ENCODE data around the gene IL3RA.

Gene IL3RA

DNA sequence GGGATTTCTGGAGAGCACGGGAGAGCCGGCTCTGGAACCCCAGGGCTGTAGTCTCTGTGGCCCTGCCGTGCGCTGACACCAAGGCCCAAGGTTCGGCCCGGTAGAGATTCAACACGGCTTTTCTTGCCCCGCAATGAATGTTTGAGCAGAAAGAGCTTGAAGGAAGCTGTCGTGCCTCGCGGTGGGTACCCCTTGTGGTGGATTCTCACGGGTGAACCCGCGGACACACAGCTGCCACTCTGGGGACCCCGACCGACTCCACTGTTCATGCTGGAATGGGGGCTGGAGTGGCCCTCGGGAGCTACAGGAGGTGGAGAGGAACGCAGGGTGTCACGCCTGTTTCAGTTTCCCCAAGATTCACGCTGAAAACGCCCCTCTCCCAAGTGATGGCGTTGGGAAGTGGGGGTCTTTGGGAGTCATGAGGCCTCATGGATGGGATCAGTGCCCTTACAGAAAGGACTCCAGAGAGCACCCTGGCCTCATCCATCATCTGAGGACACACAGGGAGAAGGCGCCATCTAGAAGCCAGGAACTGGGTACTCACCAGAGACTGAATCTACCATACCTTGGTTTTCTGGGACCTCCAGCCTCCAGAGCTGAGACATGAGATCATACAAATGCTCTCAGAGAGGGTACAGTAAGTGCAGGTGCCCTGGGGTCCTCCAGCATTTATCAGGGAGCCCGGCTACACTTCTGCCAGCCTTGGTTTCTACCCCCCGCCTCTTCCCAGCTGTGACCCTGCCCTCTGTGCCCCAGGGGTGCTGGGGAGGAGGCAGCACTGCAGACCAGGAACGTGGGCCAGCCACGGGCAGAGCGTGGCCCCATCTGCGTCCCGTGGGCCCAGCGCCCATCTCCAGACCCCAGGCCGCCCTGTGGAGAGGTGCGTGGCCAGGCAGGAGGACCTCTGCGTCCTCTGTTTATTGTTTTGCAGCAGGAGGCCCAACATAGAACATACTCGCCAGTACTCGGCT, 49.0 kb downstream of the IL3RA start:
- no peak for DNase-seq

- no peak for DNase-seq
Observed at GRCh38 chrX:1386338-1387127, 49.9 kb downstream of the IL3RA start.

DNA sequence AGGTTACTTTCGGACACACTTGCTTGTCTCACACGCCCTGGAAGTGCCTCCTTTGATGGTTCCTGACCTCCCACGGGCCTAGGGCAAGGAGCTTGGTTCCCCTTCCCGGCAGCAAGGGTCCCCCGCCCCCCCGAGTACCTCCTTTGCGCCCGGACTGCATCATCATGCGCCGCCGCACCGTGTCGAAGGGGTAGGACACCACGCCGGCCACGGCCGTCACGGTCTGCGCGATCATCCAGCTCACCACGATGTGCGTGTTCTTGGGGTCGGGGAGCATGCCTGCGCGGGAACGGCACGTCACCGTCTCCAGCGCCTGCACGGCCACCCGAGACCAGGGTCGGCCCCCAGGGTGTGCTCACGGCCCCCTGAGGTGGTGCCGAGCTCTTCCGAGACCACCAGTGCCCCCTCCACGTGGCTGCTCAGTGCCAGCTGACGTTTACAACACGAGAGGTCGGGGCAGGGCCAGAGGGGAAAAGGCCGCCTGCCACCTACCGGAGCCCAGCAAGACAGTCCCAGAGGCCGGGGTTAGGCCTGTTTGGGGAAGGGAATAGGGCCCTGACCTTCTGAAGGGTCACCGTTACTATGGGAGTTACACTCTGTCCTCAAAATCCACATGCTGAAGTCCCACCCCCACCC, 50.7 kb downstream of the IL3RA start:
- no peak for DNase-seq

- no peak for DNase-seq
Observed at GRCh38 chrX:1388651-1389050, 52.1 kb downstream of the IL3RA start.

DNA sequence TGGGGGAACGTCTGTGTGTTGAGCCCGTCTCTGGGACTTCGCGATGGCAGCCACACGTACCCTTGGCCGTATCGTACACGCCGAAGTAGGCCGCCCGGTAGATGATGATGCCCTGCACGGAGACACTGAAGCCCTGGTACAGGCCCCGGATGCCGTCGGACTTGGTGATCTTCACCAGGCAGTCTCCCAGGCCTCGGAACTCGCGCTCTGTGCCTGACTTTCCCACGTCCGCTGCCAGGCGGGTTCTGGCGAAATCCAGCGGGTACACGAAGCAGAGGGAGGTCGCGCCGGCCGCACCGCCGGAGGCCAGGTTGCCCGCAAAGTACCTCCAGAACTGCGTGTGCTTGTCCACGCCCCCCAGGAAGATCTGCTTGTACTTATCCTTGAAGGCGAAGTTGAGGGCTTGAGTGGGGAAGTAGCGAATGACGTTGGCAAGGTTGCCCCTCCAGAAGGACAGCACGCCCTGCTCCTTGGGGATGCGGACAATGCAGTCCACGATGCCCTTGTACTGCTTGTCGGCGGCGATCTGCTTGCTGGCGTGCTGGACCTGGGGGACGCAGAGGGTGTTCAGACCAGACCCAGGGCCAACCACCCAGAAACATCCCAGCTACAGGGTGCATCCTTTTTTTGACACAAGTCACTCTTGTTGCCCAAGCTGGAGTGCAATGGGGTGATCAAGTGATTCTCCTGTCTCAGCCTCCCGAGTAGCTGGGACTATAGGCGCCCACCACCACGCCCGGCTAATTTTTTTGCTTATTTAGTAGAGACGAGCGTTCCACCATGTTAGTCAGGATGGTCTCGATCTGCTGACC, 52.8 kb downstream of the IL3RA start:
- DNase-seq = no peak

DNA sequence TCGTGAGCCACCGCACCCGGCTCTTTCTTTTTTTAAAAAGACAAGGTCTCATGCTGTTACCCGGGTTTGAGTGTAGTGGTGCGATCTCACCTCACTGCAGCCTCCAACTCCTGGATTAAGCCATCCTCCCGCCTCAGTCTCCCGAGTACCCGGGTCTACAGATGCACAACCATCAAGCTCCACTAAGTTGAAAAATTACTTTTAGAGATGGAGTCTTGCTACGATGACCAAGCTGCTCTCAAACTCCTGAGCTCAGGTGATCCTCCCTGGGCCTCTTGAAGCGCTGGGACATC, 53.4 kb downstream of the IL3RA start:
- DNase-seq = no peak

DNA sequence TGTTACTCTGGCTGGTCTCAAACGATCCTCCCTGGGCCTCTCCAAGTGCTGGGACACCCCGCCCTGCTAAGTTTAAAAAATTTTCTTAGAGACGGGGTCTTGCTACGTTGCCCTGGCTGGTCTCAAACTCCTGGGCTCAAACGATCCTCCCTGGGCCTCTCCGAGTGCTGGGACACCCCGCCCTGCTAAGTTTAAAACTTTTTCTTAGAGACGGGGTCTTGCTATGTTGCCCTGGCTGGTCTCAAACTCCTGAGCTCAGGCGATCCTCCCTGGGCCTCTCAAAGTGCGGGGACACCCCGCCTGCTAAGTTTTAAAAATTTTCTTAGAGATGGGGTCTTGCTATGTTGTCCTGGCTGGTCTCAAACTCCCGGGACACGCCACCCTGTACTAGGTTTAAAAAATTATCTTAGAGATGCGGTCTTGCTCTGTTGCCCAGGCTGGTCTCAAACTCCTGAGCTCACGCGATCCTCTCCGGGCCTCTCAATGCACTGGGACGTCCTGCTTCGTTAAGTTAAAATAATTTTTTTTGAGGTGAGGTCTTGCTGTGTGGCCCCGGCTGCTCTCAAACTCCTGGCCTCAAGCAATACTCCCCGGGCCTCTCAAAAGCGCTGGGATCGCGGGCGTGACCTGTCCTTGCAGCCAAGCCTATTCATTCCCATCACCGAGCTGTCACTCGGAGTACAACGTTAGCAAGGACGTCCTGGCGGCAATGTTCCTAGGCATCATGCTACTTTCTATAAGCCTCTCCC, 54.2 kb downstream of the IL3RA start:
- DNase-seq = no peak

GRCh38 chrX:1391370-1391706, 54.8 kb downstream of the IL3RA start:
- no peak for DNase-seq

- no peak for DNase-seq
Observed at GRCh38 chrX:1391707-1392375, 55.3 kb downstream of the IL3RA start, which contains the start of gene SLC25A6. SLC25A6 (minus strand) TSS chrX:1392113; CDS start chrX:1392009, 104 bp downstream.

- DNase-seq = no peak
Observed at GRCh38 chrX:1392376-1393068, 55.9 kb downstream of the IL3RA start.

GRCh38 chrX:1393871-1394615, 57.5 kb downstream of the IL3RA start:
- DNase-seq = no peak

- DNase-seq = no peak
Observed at GRCh38 chrX:1394731-1395501, 58.3 kb downstream of the IL3RA start.

DNA sequence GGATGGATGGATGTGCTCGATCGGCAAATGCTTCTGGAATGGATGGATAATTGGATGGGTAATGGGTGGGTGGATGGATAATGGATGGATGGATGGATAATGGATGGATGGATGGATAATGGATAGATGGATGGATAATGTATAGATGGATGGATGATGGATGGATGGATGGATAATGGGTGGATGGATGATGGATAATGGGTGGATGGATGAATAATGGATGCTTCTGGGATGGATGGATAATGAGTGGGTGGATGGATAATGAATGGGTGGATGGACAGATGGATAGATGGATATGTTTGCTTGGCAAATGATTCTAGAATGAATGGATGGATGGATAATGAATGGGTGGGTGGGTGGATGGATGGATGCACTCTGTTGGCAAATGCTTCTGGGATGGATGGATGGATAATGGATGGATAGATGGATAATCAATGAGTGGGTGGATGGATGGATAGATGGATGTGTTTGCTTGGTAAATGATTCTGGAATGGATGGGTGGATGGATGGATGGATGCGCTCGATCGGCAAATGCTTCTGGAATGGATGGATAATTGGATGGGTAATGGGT, 59.1 kb downstream of the IL3RA start:
- no peak for DNase-seq

DNA sequence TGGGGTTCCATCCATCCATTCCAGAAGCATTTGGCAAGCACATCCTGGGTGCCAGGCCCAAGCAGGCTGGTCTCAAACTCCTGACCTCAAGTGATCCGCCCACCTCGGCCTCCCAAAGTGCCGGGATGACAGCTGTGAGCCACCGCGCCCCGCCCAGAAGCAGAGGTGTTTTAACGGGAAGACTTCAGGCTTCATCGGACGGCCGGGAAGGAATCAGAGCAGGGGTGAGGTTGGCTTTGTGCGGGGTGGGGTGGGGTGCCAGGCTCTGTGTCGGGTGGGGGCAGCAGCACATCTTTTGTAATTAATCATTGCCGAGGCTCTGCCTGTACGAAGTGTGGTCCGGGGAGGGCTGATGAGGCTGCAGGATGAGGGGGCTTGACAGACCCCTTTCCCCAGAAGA, 60.4 kb downstream of the IL3RA start:
- DNase-seq = no peak

DNA sequence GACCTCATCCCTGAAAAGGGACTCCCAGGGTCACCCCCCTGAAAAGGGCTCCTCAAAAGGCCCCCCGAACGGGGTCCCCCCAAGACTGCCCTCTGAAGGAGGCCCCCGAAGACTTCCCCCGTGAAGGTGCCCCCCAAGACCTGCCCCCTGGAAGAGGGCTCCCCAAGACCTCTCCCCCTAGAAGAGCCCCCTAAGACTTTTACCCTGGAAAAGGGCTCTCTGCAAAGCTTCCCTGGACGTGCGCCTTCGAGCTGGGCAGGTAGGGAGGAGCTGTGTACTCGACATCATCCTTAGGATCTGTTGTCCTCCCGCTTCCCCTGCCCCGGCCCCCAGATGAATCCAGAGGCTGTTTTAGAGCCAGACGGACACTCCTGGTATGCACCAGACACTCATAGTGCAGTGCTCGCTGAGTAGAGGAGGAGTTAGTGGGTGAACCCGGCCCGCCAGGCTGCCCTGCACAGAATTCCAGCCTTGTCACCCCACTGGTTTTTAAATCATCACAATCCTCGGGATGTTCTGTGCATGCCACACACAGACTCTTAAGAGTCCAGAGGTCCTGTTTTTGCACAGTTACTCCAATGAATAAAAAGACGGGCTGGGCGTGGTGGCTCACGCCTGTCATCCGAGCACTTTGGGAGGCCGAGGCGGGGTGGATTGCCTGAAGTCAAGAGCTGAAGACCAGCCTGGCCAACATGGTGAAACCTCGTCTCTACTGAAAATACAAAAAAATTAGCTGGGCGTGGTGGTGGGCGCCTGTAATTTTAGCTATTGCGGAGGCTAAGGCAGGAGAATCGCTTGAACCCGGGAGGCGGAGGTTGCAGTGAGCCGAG, 61.1 kb downstream of the IL3RA start:
- no peak for DNase-seq

GRCh38 chrX:1398431-1399340, 62.1 kb downstream of the IL3RA start:
- no peak for DNase-seq

GRCh38 chrX:1400049-1400448, 63.5 kb downstream of the IL3RA start:
- no peak for DNase-seq
